K562 (cell line): ENCODE measurements around the gene METTL18. TPM values are rescaled to one million over a fixed set of nuclear protein-coding genes. Genes with fewer than 3 reads are reported as not detected.

Experiments used
- ARID1B ChIP-seq: fragments of 450-650 bp; IDR thresholded peaks from 2 replicates; pipeline ENCODE4 v1.6.1; 2016; ENCODE audit warnings: antibody characterized with exemption, mild to moderate bottlenecking, inconsistent platforms
- CBFB ChIP-seq: sonication (generic); formaldehyde crosslinking; IDR thresholded peaks from 2 replicates; pipeline ENCODE4 v1.4.0; 2020; ENCODE audit warnings: mild to moderate bottlenecking, missing genetic modification reagents
- COPS2 ChIP-seq: fragments of 450-650 bp; conservative IDR thresholded peaks from 2 replicates; pipeline ENCODE4 v1.6.1; 2016; ENCODE audit warnings: mild to moderate bottlenecking, moderate library complexity
- MAFK ChIP-seq: IDR thresholded peaks from 2 replicates; pipeline ENCODE4 v1.6.1; 2011; ENCODE audit warnings: low read length, improper control_type of control experiment
- MCM5 ChIP-seq: fragments of 450-650 bp; IDR thresholded peaks from 2 replicates; pipeline ENCODE4 v1.6.1; 2016; ENCODE audit warnings: low read depth
- MIER1 ChIP-seq: fragments of 450-650 bp; IDR thresholded peaks from 2 replicates; pipeline ENCODE4 v1.6.1; 2016; ENCODE audit warnings: antibody characterized with exemption, mild to moderate bottlenecking, low read depth
- NFE2 ChIP-seq: IDR thresholded peaks from 2 replicates; pipeline ENCODE4 v1.6.1; 2014; ENCODE audit warnings: antibody characterized with exemption, low read depth
- NFIC ChIP-seq: fragments of 450-650 bp; IDR thresholded peaks from 2 replicates; pipeline ENCODE4 v1.6.1; 2017; ENCODE audit warnings: mild to moderate bottlenecking, inconsistent platforms
- PTBP1 ChIP-seq: fragments of 200-400 bp; formaldehyde crosslinking; IDR thresholded peaks from 2 replicates; pipeline ENCODE4 v1.6.1; 2017; ENCODE audit warnings: low read depth, low read length
- SRSF7 ChIP-seq: fragments of 200-400 bp; formaldehyde crosslinking; optimal IDR thresholded peaks from 2 replicates; pipeline ENCODE3; 2017; ENCODE audit warnings: mild to moderate bottlenecking, low read depth, low read length
- ZBTB7A ChIP-seq: IDR thresholded peaks from 2 replicates; pipeline ENCODE4 v1.6.1; 2011; ENCODE audit warnings: low read depth, mild to moderate bottlenecking, low read length, moderate library complexity, borderline replicate concordance; ENCODE audit not compliant: control insufficient read depth
- ZNF140 ChIP-seq: fragments of 250-450 bp; sonication (Bioruptor Pico); IDR thresholded peaks from 2 replicates; pipeline ENCODE4 v1.8.0; 2021; ENCODE audit warnings: moderate library complexity, mild to moderate bottlenecking, inconsistent platforms
- ZNF232 ChIP-seq: sonication (generic); formaldehyde crosslinking; IDR thresholded peaks from 2 replicates; pipeline ENCODE4 v1.8.0; 2022; ENCODE audit warnings: mild to moderate bottlenecking, missing genetic modification reagents
- polyA plus RNA-seq, 8 experiments: library from polyadenylated mRNA; depleted of rRNA in 4 of 8; stranded (reverse) in 5 of 8; unstranded in 3 of 8; fragments of >200 nt; fragmentation: Nextera tagmentation in 2 of 8; fragmentation: Illumina TruSeq in 1 of 8; extraction: Ambion mirVana in 2 of 8; extraction: Trizol in 1 of 8; gene quantifications; 2 replicates each; pipeline versions ENCODE4 v1.2.1 to v1.2.3, GENCODE V29; 2011 to 2014; ENCODE audit warnings: inconsistent platforms in 1 of 8, missing spikeins in 1 of 8
- total RNA-seq, 7 experiments: library from RNA; depleted of rRNA in 6 of 7; stranded (reverse); fragments of >200 nt in 6 of 7; fragmentation: Illumina TruSeq in 2 of 7; extraction: Trizol in 2 of 7; gene quantifications; 2 replicates each; pipeline versions ENCODE4 v1.2.1 to v1.2.3, GENCODE V29; 2011 to 2021; ENCODE audit warnings: low replicate concordance in 1 of 7
- TF ChIP-seq, protein P1 (sequence below), 3 experiments: fragments of 200-800 bp in 1 of 3; fragments of 250-450 bp in 1 of 3; fragments of 450-650 bp in 1 of 3; sonication (Bioruptor Pico) in 1 of 3; sonication (Bioruptor generic) in 1 of 3; formaldehyde crosslinking in 1 of 3; IDR thresholded peaks; 2 replicates each; pipeline versions ENCODE4 v1.6.1 to v1.8.0; 2016 to 2022; ENCODE audit warnings: mild to moderate bottlenecking in 2 of 3, missing genetic modification characterization in 2 of 3, missing compliant biosample characterization in 1 of 3, moderate library complexity in 1 of 3
- TF ChIP-seq, protein P2 (sequence below): sonication (generic); formaldehyde crosslinking; IDR thresholded peaks from 2 replicates; pipeline ENCODE4 v1.9.0; 2022; ENCODE audit warnings: mild to moderate bottlenecking, missing genetic modification reagents
- TF ChIP-seq, protein P3 (sequence below): fragments of 450-650 bp; formaldehyde crosslinking; IDR thresholded peaks from 2 replicates; pipeline ENCODE4 v1.4.0; 2020; ENCODE audit warnings: mild to moderate bottlenecking, mixed read lengths
- TF ChIP-seq, protein P4 (sequence below): fragments of 450-650 bp; IDR thresholded peaks from 2 replicates; pipeline ENCODE4 v1.6.1; 2017; ENCODE audit warnings: antibody characterized with exemption, mild to moderate bottlenecking

METTL18 gene
- total and polyA plus RNA-seq, 9 of the 15 experiments (the other 6 are each of a cell fraction or from before 2014, with no cell fraction given): 9.5 to 40.2 (median 14.7) TPM

DNA sequence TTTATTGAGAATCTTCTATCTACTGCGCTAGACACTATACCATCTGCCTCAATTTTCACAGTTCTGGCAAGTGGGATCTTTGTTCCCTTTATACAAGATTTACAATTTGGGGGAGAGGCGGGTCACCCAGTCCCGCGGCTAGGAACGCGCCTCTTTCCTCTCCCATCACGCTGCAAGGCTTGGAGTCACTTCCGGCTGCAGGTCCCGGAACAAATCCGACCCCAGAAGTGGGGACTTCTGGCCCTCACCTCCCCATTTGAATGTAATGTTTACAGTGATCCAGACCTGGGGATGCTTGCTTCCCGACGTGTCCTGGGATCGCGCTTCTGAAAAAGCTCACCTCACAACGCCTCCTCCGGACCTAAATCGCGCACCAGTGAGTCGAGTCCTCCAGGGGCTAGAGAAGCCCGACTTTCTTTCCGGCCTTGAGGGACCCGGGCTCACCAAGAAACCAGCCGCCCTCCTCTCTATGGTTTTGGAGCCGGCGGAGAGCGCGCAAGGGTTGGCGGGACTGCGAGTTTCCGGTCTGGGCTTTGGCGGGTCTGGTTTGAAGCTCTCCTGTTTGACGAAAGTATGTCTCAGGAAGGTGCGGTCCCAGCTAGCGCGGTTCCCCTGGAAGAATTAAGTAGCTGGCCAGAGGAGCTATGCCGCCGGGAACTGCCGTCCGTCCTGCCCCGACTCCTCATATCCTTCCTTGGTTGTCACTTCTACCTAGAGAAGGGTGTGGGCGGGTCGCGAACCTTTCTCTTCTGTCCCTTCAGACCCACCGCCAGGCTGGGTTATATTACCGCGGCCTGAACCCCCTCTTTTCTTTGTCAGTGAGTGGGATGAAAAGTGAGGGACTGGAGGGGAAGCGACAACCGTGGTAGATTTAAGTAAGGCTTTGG lies at the start of gene METTL18 (continued):
- TF ChIP-seq, protein P1, sequence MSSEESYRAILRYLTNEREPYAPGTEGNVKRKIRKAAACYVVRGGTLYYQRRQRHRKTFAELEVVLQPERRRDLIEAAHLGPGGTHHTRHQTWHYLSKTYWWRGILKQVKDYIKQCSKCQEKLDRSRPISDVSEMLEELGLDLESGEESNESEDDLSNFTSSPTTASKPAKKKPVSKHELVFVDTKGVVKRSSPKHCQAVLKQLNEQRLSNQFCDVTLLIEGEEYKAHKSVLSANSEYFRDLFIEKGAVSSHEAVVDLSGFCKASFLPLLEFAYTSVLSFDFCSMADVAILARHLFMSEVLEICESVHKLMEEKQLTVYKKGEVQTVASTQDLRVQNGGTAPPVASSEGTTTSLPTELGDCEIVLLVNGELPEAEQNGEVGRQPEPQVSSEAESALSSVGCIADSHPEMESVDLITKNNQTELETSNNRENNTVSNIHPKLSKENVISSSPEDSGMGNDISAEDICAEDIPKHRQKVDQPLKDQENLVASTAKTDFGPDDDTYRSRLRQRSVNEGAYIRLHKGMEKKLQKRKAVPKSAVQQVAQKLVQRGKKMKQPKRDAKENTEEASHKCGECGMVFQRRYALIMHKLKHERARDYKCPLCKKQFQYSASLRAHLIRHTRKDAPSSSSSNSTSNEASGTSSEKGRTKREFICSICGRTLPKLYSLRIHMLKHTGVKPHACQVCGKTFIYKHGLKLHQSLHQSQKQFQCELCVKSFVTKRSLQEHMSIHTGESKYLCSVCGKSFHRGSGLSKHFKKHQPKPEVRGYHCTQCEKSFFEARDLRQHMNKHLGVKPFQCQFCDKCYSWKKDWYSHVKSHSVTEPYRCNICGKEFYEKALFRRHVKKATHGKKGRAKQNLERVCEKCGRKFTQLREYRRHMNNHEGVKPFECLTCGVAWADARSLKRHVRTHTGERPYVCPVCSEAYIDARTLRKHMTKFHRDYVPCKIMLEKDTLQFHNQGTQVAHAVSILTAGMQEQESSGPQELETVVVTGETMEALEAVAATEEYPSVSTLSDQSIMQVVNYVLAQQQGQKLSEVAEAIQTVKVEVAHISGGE (CRISPR knock-in tag; IDR thresholded peaks at IDR 0.05): peak; percentile 57 to 95 (median 83); a peak in 5 of 6 replicates
- TF ChIP-seq, protein P2, sequence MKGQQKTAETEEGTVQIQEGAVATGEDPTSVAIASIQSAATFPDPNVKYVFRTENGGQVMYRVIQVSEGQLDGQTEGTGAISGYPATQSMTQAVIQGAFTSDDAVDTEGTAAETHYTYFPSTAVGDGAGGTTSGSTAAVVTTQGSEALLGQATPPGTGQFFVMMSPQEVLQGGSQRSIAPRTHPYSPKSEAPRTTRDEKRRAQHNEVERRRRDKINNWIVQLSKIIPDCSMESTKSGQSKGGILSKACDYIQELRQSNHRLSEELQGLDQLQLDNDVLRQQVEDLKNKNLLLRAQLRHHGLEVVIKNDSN (CRISPR knock-in tag): no peak
- no peak for TF ChIP-seq MIER1
- no peak for TF ChIP-seq PTBP1
- TF ChIP-seq, protein P3, sequence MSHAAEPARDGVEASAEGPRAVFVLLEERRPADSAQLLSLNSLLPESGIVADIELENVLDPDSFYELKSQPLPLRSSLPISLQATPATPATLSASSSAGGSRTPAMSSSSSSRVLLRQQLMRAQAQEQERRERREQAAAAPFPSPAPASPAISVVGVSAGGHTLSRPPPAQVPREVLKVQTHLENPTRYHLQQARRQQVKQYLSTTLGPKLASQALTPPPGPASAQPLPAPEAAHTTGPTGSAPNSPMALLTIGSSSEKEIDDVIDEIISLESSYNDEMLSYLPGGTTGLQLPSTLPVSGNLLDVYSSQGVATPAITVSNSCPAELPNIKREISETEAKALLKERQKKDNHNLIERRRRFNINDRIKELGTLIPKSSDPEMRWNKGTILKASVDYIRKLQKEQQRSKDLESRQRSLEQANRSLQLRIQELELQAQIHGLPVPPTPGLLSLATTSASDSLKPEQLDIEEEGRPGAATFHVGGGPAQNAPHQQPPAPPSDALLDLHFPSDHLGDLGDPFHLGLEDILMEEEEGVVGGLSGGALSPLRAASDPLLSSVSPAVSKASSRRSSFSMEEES (CRISPR knock-in tag): no peak
- TF ChIP-seq ARID1B: 0 out of 2 replicates have a peak, but pooled peaks have one; percentile 16
- peak; percentile 16; the same call in 1 of the 2 replicates for TF ChIP-seq NFE2
- no peak for TF ChIP-seq ZNF232
- TF ChIP-seq, protein P4, sequence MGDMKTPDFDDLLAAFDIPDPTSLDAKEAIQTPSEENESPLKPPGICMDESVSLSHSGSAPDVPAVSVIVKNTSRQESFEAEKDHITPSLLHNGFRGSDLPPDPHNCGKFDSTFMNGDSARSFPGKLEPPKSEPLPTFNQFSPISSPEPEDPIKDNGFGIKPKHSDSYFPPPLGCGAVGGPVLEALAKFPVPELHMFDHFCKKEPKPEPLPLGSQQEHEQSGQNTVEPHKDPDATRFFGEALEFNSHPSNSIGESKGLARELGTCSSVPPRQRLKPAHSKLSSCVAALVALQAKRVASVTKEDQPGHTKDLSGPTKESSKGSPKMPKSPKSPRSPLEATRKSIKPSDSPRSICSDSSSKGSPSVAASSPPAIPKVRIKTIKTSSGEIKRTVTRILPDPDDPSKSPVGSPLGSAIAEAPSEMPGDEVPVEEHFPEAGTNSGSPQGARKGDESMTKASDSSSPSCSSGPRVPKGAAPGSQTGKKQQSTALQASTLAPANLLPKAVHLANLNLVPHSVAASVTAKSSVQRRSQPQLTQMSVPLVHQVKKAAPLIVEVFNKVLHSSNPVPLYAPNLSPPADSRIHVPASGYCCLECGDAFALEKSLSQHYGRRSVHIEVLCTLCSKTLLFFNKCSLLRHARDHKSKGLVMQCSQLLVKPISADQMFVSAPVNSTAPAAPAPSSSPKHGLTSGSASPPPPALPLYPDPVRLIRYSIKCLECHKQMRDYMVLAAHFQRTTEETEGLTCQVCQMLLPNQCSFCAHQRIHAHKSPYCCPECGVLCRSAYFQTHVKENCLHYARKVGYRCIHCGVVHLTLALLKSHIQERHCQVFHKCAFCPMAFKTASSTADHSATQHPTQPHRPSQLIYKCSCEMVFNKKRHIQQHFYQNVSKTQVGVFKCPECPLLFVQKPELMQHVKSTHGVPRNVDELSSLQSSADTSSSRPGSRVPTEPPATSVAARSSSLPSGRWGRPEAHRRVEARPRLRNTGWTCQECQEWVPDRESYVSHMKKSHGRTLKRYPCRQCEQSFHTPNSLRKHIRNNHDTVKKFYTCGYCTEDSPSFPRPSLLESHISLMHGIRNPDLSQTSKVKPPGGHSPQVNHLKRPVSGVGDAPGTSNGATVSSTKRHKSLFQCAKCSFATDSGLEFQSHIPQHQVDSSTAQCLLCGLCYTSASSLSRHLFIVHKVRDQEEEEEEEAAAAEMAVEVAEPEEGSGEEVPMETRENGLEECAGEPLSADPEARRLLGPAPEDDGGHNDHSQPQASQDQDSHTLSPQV: no peak
- TF ChIP-seq NFIC: no peak
- TF ChIP-seq ZBTB7A: no peak; the same call in 1 of the 2 replicates
- no peak for TF ChIP-seq COPS2
- TF ChIP-seq MCM5: no peak
- TF ChIP-seq MAFK: peak; percentile 20; the same call in 1 of the 2 replicates
- no peak for TF ChIP-seq ZNF140 (CRISPR knock-in tag)
- no peak for TF ChIP-seq CBFB (CRISPR knock-in tag)
- no peak for TF ChIP-seq SRSF7
